B cell (primary cell): Measurements from ENCODE around the gene STAP1. TPM values are rescaled to one million over a fixed set of nuclear protein-coding genes. Genes with fewer than 3 reads are reported as not detected.

Source experiments
- ATAC-seq: fragments of 200-7000 bp; cut with Tn5 transposase; one replicate; pipeline ENCODE4 v1.10.0; 2021; ENCODE audit warnings: low read depth, mild to moderate bottlenecking, moderate number of reproducible peaks, moderate library complexity
- CTCF ChIA-PET: fragments of 350-600 bp; sonication (Branson Sonifier 250); formaldehyde crosslinking; loops from one replicate; lab custom pipeline; 2021; ENCODE audit warnings: antibody characterized with exemption, inconsistent platforms; lab: Charles Lee
- POLR2A ChIA-PET: fragments of 350-600 bp; sonication (Branson Sonifier 250); formaldehyde crosslinking; loops from one replicate; lab custom pipeline; 2021; ENCODE audit warnings: antibody characterized with exemption; lab: Charles Lee
- DNase-seq: peaks from one replicate; pipeline ENCODE4 v3.0.0; 2013
- H2AFZ ChIP-seq: 2 replicates; pipeline ENCODE4 v1.6.1; 2012; ENCODE audit warnings: mild to moderate bottlenecking, low read depth, low read length; ENCODE audit not compliant: insufficient read depth, poor library complexity, severe bottlenecking
- H3K27ac ChIP-seq, 2 donors: 1 replicate in 1 of 2; 2 replicates in 1 of 2; pipeline ENCODE4 v1.5.1; 2012 to 2013; ENCODE audit warnings: low read length in 2 of 2, mild to moderate bottlenecking in 2 of 2, moderate library complexity in 1 of 2
- H3K27me3 ChIP-seq, 4 experiments: fragments of 200-600 bp in 1 of 4; sonication (generic) in 1 of 4; replicated peaks in 1 of 4; 1 replicate in 2 of 4; 2 replicates in 2 of 4; pipeline versions ENCODE4 v1.6.1 to v1.7.0; 2013 to 2016; ENCODE audit warnings: low read length in 3 of 4, mild to moderate bottlenecking in 2 of 4, mixed read lengths in 1 of 4, moderate library complexity in 1 of 4; ENCODE audit not compliant: insufficient read depth in 4 of 4, control insufficient read depth in 3 of 4; ENCODE audit errors: control extremely low read depth in 1 of 4
- H3K36me3 ChIP-seq, 2 experiments: replicated peaks in 1 of 2; 1 replicate in 1 of 2; 2 replicates in 1 of 2; pipeline versions ENCODE4 v1.6.1 to v1.7.1; 2013; ENCODE audit warnings: low read length in 1 of 2; ENCODE audit not compliant: insufficient read depth in 2 of 2, control insufficient read depth in 1 of 2; ENCODE audit errors: control extremely low read depth in 1 of 2, extremely low read depth in 1 of 2
- H3K4me1 ChIP-seq, 2 donors: fragments of 200-600 bp in 1 of 2; sonication (generic) in 1 of 2; 1 replicate in 1 of 2; 2 replicates in 1 of 2; pipeline versions ENCODE4 v1.5.1 to v1.6.1; 2013 to 2017; ENCODE audit warnings: low read length in 2 of 2; ENCODE audit not compliant: control insufficient read depth in 2 of 2, insufficient read depth in 2 of 2
- H3K4me2 ChIP-seq: replicated peaks from 2 replicates; pipeline ENCODE3; 2012; ENCODE audit warnings: mild to moderate bottlenecking, low read depth, low read length; ENCODE audit not compliant: poor library complexity, severe bottlenecking
- H3K4me3 ChIP-seq, 5 experiments: fragments of 200-600 bp in 1 of 5; sonication (generic) in 1 of 5; 1 replicate in 3 of 5; 2 replicates in 2 of 5; pipeline versions ENCODE4 v1.5.1 to v1.7.0; 2011 to 2016; ENCODE audit warnings: low read length in 4 of 5, mild to moderate bottlenecking in 4 of 5, low read depth in 2 of 5, control low read depth in 1 of 5, moderate library complexity in 1 of 5; ENCODE audit not compliant: insufficient read depth in 1 of 5; ENCODE audit errors: control extremely low read depth in 1 of 5, extremely low read depth in 1 of 5
- H3K79me2 ChIP-seq: fragments of 200-600 bp; sonication (generic); one replicate; pipeline ENCODE4 v1.6.0; 2016; ENCODE audit warnings: low read length; ENCODE audit not compliant: control insufficient read depth, insufficient read depth
- H3K9ac ChIP-seq: fragments of 200-600 bp; sonication (generic); 2 replicates; pipeline ENCODE4 v1.6.1; 2017; ENCODE audit warnings: mild to moderate bottlenecking, low read length, moderate library complexity
- H3K9me3 ChIP-seq, 3 donors: one replicate each; pipeline versions ENCODE4 v1.6.1 to v1.7.1; 2013; ENCODE audit warnings: low read length in 2 of 3; ENCODE audit not compliant: control insufficient read depth in 2 of 3, insufficient read depth in 1 of 3; ENCODE audit errors: control extremely low read depth in 1 of 3
- H4K20me1 ChIP-seq: 2 replicates; pipeline ENCODE4 v1.6.0; 2012; ENCODE audit warnings: mild to moderate bottlenecking, low read length; ENCODE audit not compliant: insufficient read depth, control insufficient read depth, poor library complexity, severe bottlenecking
- H3K27ac Mint-ChIP-seq: one replicate; pipeline ENCODE4 v1.8.0; 2021; ENCODE audit warnings: mixed read lengths
- H3K27me3 Mint-ChIP-seq: one replicate; pipeline ENCODE4 v1.8.0; 2021; ENCODE audit warnings: mixed read lengths
- H3K4me1 Mint-ChIP-seq: one replicate; pipeline ENCODE4 v1.8.0; 2021; ENCODE audit warnings: mixed read lengths
- H3K4me3 Mint-ChIP-seq: one replicate; pipeline ENCODE4 v1.8.0; 2021; ENCODE audit warnings: mixed read lengths
- H3K9me3 Mint-ChIP-seq: one replicate; pipeline ENCODE4 v1.8.0; 2022; ENCODE audit warnings: mixed read lengths; ENCODE audit not compliant: insufficient read depth
- CTCF ChIP-seq: fragments of 200-600 bp; IDR thresholded peaks from one replicate; pipeline ENCODE4 v1.8.0; 2022; ENCODE audit warnings: antibody characterized with exemption, mild to moderate bottlenecking
- EZH2 ChIP-seq: IDR thresholded peaks from 2 replicates; pipeline ENCODE4 v1.6.1; 2012; ENCODE audit warnings: borderline replicate concordance, low read depth, mild to moderate bottlenecking, moderate library complexity, low read length; ENCODE audit not compliant: insufficient read depth, poor library complexity, severe bottlenecking
- WGBS: methylation state at CpG from one replicate; pipeline ENCODE4 v1.1.5; 2013; ENCODE audit warnings: missing lambda C conversion rate; ENCODE audit not compliant: insufficient coverage; 5-methylcytosine and 5-hydroxymethylcytosine counted together
- intact Hi-C: fragments of 100-400 bp; cut with micrococcal nuclease; formaldehyde crosslinking; loops from one replicate; pipeline ENCODE4 v1.10.0; 2022
- polyA plus RNA-seq: library from polyadenylated mRNA; depleted of rRNA; stranded (reverse); fragments of >200 nt; gene quantifications from 2 replicates; pipeline ENCODE4 v1.2.3, GENCODE V29; 2012
- total RNA-seq, 2 donors: library from RNA; stranded (reverse); fragments of 120-200 nt in 1 of 2; gene quantifications; 1 replicate in 1 of 2; 2 replicates in 1 of 2; pipeline versions ENCODE4 v1.2.3 to v1.2.4, GENCODE V29; 2013 to 2022

STAP1 gene
- total and polyA plus RNA-seq, 2 donors (not counting 1 experiment from before 2014, with no cell fraction given) = 52.6 to 63.0 TPM

GRCh38 chr4:67603310-67604028 is 44.9 kb downstream of the STAP1 start:
- no peaks in the 10 kb centered on the region for H3K27me3 ChIP-seq
- intact Hi-C loops = no loop called here
- peaks cover 10% of the 10 kb centered on the region for H4K20me1 ChIP-seq
- H3K4me1 ChIP-seq = no peaks in the 10 kb centered on the region
- no peak for DNase-seq
- ATAC-seq = no peak
- POLR2A ChIA-PET = no interaction called here
- peaks cover 26% of the 10 kb centered on the region for H3K4me1 Mint-ChIP-seq
- H2AFZ ChIP-seq = no peak overlapping the region
- no peak for TF ChIP-seq CTCF
- TF ChIP-seq EZH2 = no peak
- H3K9me3 ChIP-seq = no peaks in the 10 kb centered on the region
- H3K9ac ChIP-seq = no peak overlapping the region
- H3K27me3 Mint-ChIP-seq = no peaks in the 10 kb centered on the region
- no peak overlapping the region for H3K4me3 ChIP-seq
- 100% methylated on average over 1 of the region's 2 CpGs for WGBS
- H3K79me2 ChIP-seq = peaks cover 44% of the 10 kb centered on the region
- CTCF ChIA-PET = no interaction called here
- no peaks in the 10 kb centered on the region for H3K9me3 Mint-ChIP-seq
- H3K4me3 Mint-ChIP-seq = no peak overlapping the region
- peaks cover 17 to 68% of the 10 kb centered on the region in 2 experiments for H3K36me3 ChIP-seq
- H3K27ac Mint-ChIP-seq = peak overlapping the region; percentile 75
- H3K4me2 ChIP-seq = no peak overlapping the region
- peak overlapping the region in 1 of 2 donors; percentile 56 for H3K27ac ChIP-seq

GRCh38 chr4:67604029-67604381 is 45.5 kb downstream of the STAP1 start:
- Mint-ChIP-seq H3K4me3 (no peak overlapping the region), H3K27me3 (no peaks in the 10 kb centered on the region), H3K9me3 (no peaks in the 10 kb centered on the region), H3K27ac (peak overlapping the region; percentile 75), H3K4me1 (peaks cover 24% of the 10 kb centered on the region)
- Histone ChIP-seq H3K36me3 (peaks cover 13 to 66% of the 10 kb centered on the region in 2 experiments), H3K4me1 (no peaks in the 10 kb centered on the region), H3K4me3 (no peak overlapping the region), H3K4me2 (no peak overlapping the region), H3K27me3 (no peaks in the 10 kb centered on the region), H2AFZ (no peak overlapping the region), H3K9me3 (no peaks in the 10 kb centered on the region), H3K9ac (no peak overlapping the region), H3K79me2 (peaks cover 40% of the 10 kb centered on the region), H4K20me1 (peaks cover 10% of the 10 kb centered on the region), H3K27ac (peak overlapping the region in 1 of 2 donors; percentile 56)
- CTCF ChIA-PET = no interaction called here
- intact Hi-C loops = no loop called here
- no peak for ATAC-seq
- TF ChIP-seq CTCF = no peak
- TF ChIP-seq EZH2 = no peak
- WGBS = no CpG with 5 or more reads among the region's 2 CpGs
- POLR2A ChIA-PET = no interaction called here
- DNase-seq = no peak
